Measurements from ENCODE around the gene GADL1. TPM values are rescaled to one million over a fixed set of nuclear protein-coding genes. Genes with fewer than 3 reads are reported as not detected.

GADL1 gene
- total RNA-seq, 1 experiment from 2014 or later: not detected

DNA sequence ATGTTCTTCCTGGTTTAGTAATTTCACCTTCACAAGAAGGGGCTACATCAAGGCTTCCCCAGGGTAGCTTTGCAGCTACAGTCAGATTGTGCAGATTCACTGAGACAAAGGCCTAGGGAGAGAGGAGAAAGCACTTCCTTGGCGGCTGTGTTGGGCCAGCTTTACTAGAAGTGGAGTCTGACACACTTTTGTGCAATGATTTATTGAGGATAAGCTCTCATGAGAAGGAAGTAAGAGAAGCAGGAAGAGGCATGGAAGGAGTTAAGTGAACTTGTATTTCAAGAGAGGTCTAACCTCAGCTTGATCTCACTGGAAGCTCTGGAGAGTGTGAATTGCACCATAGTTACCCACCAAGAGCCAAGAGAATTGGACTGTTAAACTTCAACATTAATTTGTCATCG is 209.2 kb downstream of the GADL1 start (continued):
- no peak for TF ChIP-seq EZH2 (IDR thresholded peaks at IDR 0.05)
- TF ChIP-seq RAD21 (IDR thresholded peaks at IDR 0.05; ENCODE audit: low read depth): no peak
- TF ChIP-seq SRF (IDR thresholded peaks at IDR 0.05; ENCODE audit: low read depth): no peak
- TF ChIP-seq TCF7L2 (IDR thresholded peaks at IDR 0.05; ENCODE audit: borderline replicate concordance, extremely low read depth, insufficient read depth, insufficient read length): no peak
- TF ChIP-seq, protein P1, sequence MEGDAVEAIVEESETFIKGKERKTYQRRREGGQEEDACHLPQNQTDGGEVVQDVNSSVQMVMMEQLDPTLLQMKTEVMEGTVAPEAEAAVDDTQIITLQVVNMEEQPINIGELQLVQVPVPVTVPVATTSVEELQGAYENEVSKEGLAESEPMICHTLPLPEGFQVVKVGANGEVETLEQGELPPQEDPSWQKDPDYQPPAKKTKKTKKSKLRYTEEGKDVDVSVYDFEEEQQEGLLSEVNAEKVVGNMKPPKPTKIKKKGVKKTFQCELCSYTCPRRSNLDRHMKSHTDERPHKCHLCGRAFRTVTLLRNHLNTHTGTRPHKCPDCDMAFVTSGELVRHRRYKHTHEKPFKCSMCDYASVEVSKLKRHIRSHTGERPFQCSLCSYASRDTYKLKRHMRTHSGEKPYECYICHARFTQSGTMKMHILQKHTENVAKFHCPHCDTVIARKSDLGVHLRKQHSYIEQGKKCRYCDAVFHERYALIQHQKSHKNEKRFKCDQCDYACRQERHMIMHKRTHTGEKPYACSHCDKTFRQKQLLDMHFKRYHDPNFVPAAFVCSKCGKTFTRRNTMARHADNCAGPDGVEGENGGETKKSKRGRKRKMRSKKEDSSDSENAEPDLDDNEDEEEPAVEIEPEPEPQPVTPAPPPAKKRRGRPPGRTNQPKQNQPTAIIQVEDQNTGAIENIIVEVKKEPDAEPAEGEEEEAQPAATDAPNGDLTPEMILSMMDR (IDR thresholded peaks at IDR 0.05 in 2 of 3, conservative IDR thresholded peaks at IDR 0.05 in 1 of 3; ENCODE audit: borderline replicate concordance in 1 of 3, insufficient read depth in 1 of 3, low read depth in 2 of 3, low read length in 2 of 3): no peak
- no peak for TF ChIP-seq EGR1 (IDR thresholded peaks at IDR 0.05; ENCODE audit: low read depth)

DNA sequence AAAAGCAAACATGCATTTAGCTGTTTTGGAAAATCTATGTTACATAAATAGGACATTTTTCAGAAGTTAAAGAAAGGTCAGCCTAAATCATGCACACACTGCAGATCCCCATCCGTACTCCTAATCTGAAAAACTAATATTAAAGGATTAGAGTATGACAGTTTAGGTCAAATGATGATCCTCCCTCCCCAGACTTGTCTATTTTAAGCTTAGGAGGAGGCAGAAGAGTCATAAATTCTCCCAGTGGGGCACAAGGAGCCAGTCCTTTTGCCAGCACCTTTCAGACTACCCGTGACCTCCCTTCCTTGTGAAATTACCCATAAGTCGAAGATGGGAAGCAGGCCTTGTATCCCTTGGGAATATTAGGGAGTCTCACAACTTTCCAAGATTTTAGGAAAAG is 210.1 kb downstream of the GADL1 start:
- H3K9me2 ChIP-seq (ENCODE audit: insufficient read depth): no peaks in the 10 kb centered on the region
- intact Hi-C loops (cut with micrococcal nuclease): no loop called here
- no peak overlapping the region for H3K27ac ChIP-seq (ENCODE audit: low read depth, low read length)
- no TSS peak for BruUV-seq (replicated peaks)
- no peaks in the 10 kb centered on the region for H3K9me3 ChIP-seq (ENCODE audit: control insufficient read depth in 1 of 2, insufficient read depth in 1 of 2, low read depth in 1 of 2, low read length in 2 of 2)
- no peaks in the 10 kb centered on the region for H4K20me1 ChIP-seq (ENCODE audit: insufficient read depth)
- ChIA-PET CTCF (no interaction called here), RAD21 (ENCODE audit: low non-redundant PET in 1 of 2, low total read pairs in 2 of 2, uncharacterized antibody in 2 of 2, unreplicated experiment in 2 of 2) (no interaction called here), POLR2A (no interaction called here)
- H3K79me2 ChIP-seq (ENCODE audit: insufficient read depth, low read length): peaks cover 87% of the 10 kb centered on the region
- H3K27me3 ChIP-seq (ENCODE audit: insufficient read depth, low read length): no peaks in the 10 kb centered on the region
- no peak overlapping the region for H3K4me3 ChIP-seq (replicated peaks in 1 of 2; ENCODE audit: low read depth in 1 of 2, low read length in 2 of 2)
- peaks cover 33 to 61% of the 10 kb centered on the region in 2 experiments for H3K4me1 ChIP-seq (ENCODE audit: control insufficient read depth in 1 of 2, insufficient read depth in 2 of 2, low read length in 2 of 2)
- H3K36me3 ChIP-seq (ENCODE audit: control insufficient read depth in 1 of 2, insufficient read depth in 2 of 2, low read length in 2 of 2): peaks cover 2 to 28% of the 10 kb centered on the region in 2 experiments; a peak in 2 of 4 replicates
- no peak overlapping the region for H3K9ac ChIP-seq (ENCODE audit: low read length)
- ATAC-seq (no peak), DNase-seq (ENCODE audit: low read depth, low spot score) (no peak)
- H2AFZ ChIP-seq (ENCODE audit: low read depth, low read length, poor library complexity, severe bottlenecking): no peak overlapping the region
- H3K4me2 ChIP-seq (ENCODE audit: low read length): no peak overlapping the region
- TF ChIP-seq SRF (IDR thresholded peaks at IDR 0.05; ENCODE audit: low read depth) (no peak), FOSL1 (IDR thresholded peaks at IDR 0.05; ENCODE audit: low read depth) (no peak), SIN3A (IDR thresholded peaks at IDR 0.05; ENCODE audit: low read depth) (no peak), EGR1 (IDR thresholded peaks at IDR 0.05; ENCODE audit: low read depth) (no peak), ZFX (IDR thresholded peaks at IDR 0.05) (no peak), POLR2A (IDR thresholded peaks at IDR 0.05; ENCODE audit: borderline replicate concordance, extremely low read depth, insufficient read depth, insufficient read length) (no peak), SP1 (IDR thresholded peaks at IDR 0.05; ENCODE audit: low read depth) (no peak), TCF7L2 (IDR thresholded peaks at IDR 0.05; ENCODE audit: borderline replicate concordance, extremely low read depth, insufficient read depth, insufficient read length) (no peak), EZH2 (IDR thresholded peaks at IDR 0.05) (no peak), POLR2AphosphoS5 (IDR thresholded peaks at IDR 0.05; ENCODE audit: low read depth, low read length) (no peak), RAD21 (IDR thresholded peaks at IDR 0.05; ENCODE audit: low read depth) (no peak), CEBPB (IDR thresholded peaks at IDR 0.05; ENCODE audit: low read depth) (no peak), ELF1 (IDR thresholded peaks at IDR 0.05; ENCODE audit: borderline replicate concordance, low read depth) (no peak), EZH2phosphoT487 (IDR thresholded peaks at IDR 0.05; ENCODE audit: borderline replicate concordance) (no peak)
- TF ChIP-seq, protein P2, sequence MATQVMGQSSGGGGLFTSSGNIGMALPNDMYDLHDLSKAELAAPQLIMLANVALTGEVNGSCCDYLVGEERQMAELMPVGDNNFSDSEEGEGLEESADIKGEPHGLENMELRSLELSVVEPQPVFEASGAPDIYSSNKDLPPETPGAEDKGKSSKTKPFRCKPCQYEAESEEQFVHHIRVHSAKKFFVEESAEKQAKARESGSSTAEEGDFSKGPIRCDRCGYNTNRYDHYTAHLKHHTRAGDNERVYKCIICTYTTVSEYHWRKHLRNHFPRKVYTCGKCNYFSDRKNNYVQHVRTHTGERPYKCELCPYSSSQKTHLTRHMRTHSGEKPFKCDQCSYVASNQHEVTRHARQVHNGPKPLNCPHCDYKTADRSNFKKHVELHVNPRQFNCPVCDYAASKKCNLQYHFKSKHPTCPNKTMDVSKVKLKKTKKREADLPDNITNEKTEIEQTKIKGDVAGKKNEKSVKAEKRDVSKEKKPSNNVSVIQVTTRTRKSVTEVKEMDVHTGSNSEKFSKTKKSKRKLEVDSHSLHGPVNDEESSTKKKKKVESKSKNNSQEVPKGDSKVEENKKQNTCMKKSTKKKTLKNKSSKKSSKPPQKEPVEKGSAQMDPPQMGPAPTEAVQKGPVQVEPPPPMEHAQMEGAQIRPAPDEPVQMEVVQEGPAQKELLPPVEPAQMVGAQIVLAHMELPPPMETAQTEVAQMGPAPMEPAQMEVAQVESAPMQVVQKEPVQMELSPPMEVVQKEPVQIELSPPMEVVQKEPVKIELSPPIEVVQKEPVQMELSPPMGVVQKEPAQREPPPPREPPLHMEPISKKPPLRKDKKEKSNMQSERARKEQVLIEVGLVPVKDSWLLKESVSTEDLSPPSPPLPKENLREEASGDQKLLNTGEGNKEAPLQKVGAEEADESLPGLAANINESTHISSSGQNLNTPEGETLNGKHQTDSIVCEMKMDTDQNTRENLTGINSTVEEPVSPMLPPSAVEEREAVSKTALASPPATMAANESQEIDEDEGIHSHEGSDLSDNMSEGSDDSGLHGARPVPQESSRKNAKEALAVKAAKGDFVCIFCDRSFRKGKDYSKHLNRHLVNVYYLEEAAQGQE (IDR thresholded peaks at IDR 0.05; ENCODE audit: low read depth): no peak
- TF ChIP-seq, protein P1 (IDR thresholded peaks at IDR 0.05 in 2 of 3, conservative IDR thresholded peaks at IDR 0.05 in 1 of 3; ENCODE audit: borderline replicate concordance in 1 of 3, insufficient read depth in 1 of 3, low read depth in 2 of 3, low read length in 2 of 3): no peak
- TF ChIP-seq, protein P3, sequence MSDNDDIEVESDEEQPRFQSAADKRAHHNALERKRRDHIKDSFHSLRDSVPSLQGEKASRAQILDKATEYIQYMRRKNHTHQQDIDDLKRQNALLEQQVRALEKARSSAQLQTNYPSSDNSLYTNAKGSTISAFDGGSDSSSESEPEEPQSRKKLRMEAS (IDR thresholded peaks at IDR 0.05): no peak
- TF ChIP-seq, protein P4, sequence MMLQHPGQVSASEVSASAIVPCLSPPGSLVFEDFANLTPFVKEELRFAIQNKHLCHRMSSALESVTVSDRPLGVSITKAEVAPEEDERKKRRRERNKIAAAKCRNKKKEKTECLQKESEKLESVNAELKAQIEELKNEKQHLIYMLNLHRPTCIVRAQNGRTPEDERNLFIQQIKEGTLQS (IDR thresholded peaks at IDR 0.05): no peak
